Cardiac fibroblast (primary cell): ENCODE data around the gene CHCT1.

Experiments
- DNase-seq, 2 donors: peaks; one replicate each; pipeline versions ENCODE4 v3.0.0 to v3.0.0-alpha.2; 2010; ENCODE audit warnings: low read depth in 2 of 2
- H3K4me3 ChIP-seq, 2 donors: replicated peaks in 1 of 2; 1 replicate in 1 of 2; 2 replicates in 1 of 2; pipeline ENCODE4 v1.5.1; 2011; ENCODE audit warnings: low read depth in 2 of 2, low read length in 2 of 2, mild to moderate bottlenecking in 2 of 2, moderate library complexity in 1 of 2
- CTCF ChIP-seq: IDR thresholded peaks from one replicate; pipeline ENCODE4 v1.5.1; 2011; ENCODE audit warnings: low read depth, mild to moderate bottlenecking, low read length, inconsistent platforms

The CHCT1 gene

GRCh38 chr17:60435244-60436167 lies 13.2 kb downstream of the CHCT1 start:
- TF ChIP-seq CTCF = peak; percentile 87
- DNase-seq = peak; percentile 95 to 96
- peak overlapping the region in 1 of 2 donors; percentile 12 for H3K4me3 ChIP-seq

GRCh38 chr17:60436676-60437075 lies 14.4 kb downstream of the CHCT1 start:
- DNase-seq = no peak
- no peak overlapping the region for H3K4me3 ChIP-seq
- TF ChIP-seq CTCF = no peak

- TF ChIP-seq CTCF = no peak
- no peak overlapping the region for H3K4me3 ChIP-seq
- peak; percentile 68 to 69 for DNase-seq
Measured at GRCh38 chr17:60439501-60439900, 17.2 kb downstream of the CHCT1 start.

- TF ChIP-seq CTCF = no peak
- peak in 1 of 2 donors; percentile 60 for DNase-seq
- H3K4me3 ChIP-seq = no peak overlapping the region
Measured at GRCh38 chr17:60442271-60443173, 20.2 kb downstream of the CHCT1 start.

GRCh38 chr17:60443713-60444112 lies 21.4 kb downstream of the CHCT1 start:
- TF ChIP-seq CTCF = no peak
- H3K4me3 ChIP-seq = no peak overlapping the region
- no peak for DNase-seq

- TF ChIP-seq CTCF = no peak
- H3K4me3 ChIP-seq = no peak overlapping the region
- no peak for DNase-seq
Measured at GRCh38 chr17:60445144-60445543, 22.9 kb downstream of the CHCT1 start.
